Measurements from ENCODE around the gene DGKI.

The DGKI gene

GRCh38 chr7:137846827-137847567, at the start of gene DGKI:
Gene DGKI (minus strand): TSS chr7:137846974.
- Histone ChIP-seq H3K36me3 (ENCODE audit: control insufficient read depth in 2 of 2, insufficient read depth in 2 of 2, low read length in 2 of 2) (no peaks in the 10 kb centered on the region), H3K27ac (ENCODE audit: low read length) (no peak within 1 kb of the TSS), H3K9ac (ENCODE audit: low read length in 2 of 2) (no peak within 1 kb of the TSS), H3K9me3 (ENCODE audit: control insufficient read depth in 2 of 2, low read length in 2 of 2) (no peaks in the 10 kb centered on the region), H3K4me1 (ENCODE audit: control insufficient read depth, insufficient read depth, low read length) (peaks cover 12% of the 10 kb centered on the region), H3K4me3 (ENCODE audit: low read length in 2 of 2) (peak within 1 kb of the TSS in 1 of 2 donors; percentile 60), H3K27me3 (ENCODE audit: control insufficient read depth in 1 of 2, insufficient read depth in 2 of 2, low read length in 2 of 2) (peaks cover 34 to 47% of the 10 kb centered on the region in 2 donors)

GRCh38 chr7:137895301-137896221, 48.8 kb upstream of the DGKI start:
- peaks cover 29 to 38% of the 10 kb centered on the region in 2 donors for H3K36me3 ChIP-seq (ENCODE audit: control insufficient read depth in 2 of 2, insufficient read depth in 2 of 2, low read length in 2 of 2)
- H3K9ac ChIP-seq (ENCODE audit: low read length in 2 of 2) = no peak overlapping the region
- peaks cover 12% of the 10 kb centered on the region for H3K4me1 ChIP-seq (ENCODE audit: control insufficient read depth, insufficient read depth, low read length)

GRCh38 chr7:137893143-137893742, 46.5 kb upstream of the DGKI start:
- Histone ChIP-seq H3K36me3 (ENCODE audit: control insufficient read depth in 2 of 2, insufficient read depth in 2 of 2, low read length in 2 of 2) (peaks cover 31 to 38% of the 10 kb centered on the region in 2 donors), H3K9me3 (ENCODE audit: control insufficient read depth in 2 of 2, low read length in 2 of 2) (no peaks in the 10 kb centered on the region), H3K4me3 (ENCODE audit: low read length in 2 of 2) (no peak overlapping the region), H3K27me3 (ENCODE audit: control insufficient read depth in 1 of 2, insufficient read depth in 2 of 2, low read length in 2 of 2) (no peaks in the 10 kb centered on the region), H3K4me1 (ENCODE audit: control insufficient read depth, insufficient read depth, low read length) (peaks cover 4% of the 10 kb centered on the region), H3K9ac (ENCODE audit: low read length in 2 of 2) (no peak overlapping the region), H3K27ac (ENCODE audit: low read length) (no peak overlapping the region)

More at GRCh38 chr7:137895301-137896221, 48.8 kb upstream of the DGKI start:
- Histone ChIP-seq H3K27ac (ENCODE audit: low read length) (no peak overlapping the region), H3K9me3 (ENCODE audit: control insufficient read depth in 2 of 2, low read length in 2 of 2) (no peaks in the 10 kb centered on the region), H3K27me3 (ENCODE audit: control insufficient read depth in 1 of 2, insufficient read depth in 2 of 2, low read length in 2 of 2) (no peaks in the 10 kb centered on the region), H3K4me3 (ENCODE audit: low read length in 2 of 2) (no peak overlapping the region)

- no peak overlapping the region for H3K4me3 ChIP-seq (ENCODE audit: low read length in 2 of 2)
- peaks cover 32 to 41% of the 10 kb centered on the region in 2 donors for H3K36me3 ChIP-seq (ENCODE audit: control insufficient read depth in 2 of 2, insufficient read depth in 2 of 2, low read length in 2 of 2)
- H3K27me3 ChIP-seq (ENCODE audit: control insufficient read depth in 1 of 2, insufficient read depth in 2 of 2, low read length in 2 of 2) = no peaks in the 10 kb centered on the region
- no peak overlapping the region for H3K9ac ChIP-seq (ENCODE audit: low read length in 2 of 2)
- H3K4me1 ChIP-seq (ENCODE audit: control insufficient read depth, insufficient read depth, low read length) = peaks cover 12% of the 10 kb centered on the region
- no peaks in the 10 kb centered on the region for H3K9me3 ChIP-seq (ENCODE audit: control insufficient read depth in 2 of 2, low read length in 2 of 2)
- no peak overlapping the region for H3K27ac ChIP-seq (ENCODE audit: low read length)
These were observed 44.4 kb upstream of the DGKI start for GRCh38 chr7:137891016-137891655.

GRCh38 chr7:137890449-137890921, 43.7 kb upstream of the DGKI start:
- Histone ChIP-seq H3K27me3 (ENCODE audit: control insufficient read depth in 1 of 2, insufficient read depth in 2 of 2, low read length in 2 of 2) (no peaks in the 10 kb centered on the region), H3K27ac (ENCODE audit: low read length) (no peak overlapping the region), H3K9ac (ENCODE audit: low read length in 2 of 2) (no peak overlapping the region), H3K9me3 (ENCODE audit: control insufficient read depth in 2 of 2, low read length in 2 of 2) (no peaks in the 10 kb centered on the region), H3K4me1 (ENCODE audit: control insufficient read depth, insufficient read depth, low read length) (peaks cover 12% of the 10 kb centered on the region), H3K4me3 (ENCODE audit: low read length in 2 of 2) (no peak overlapping the region), H3K36me3 (ENCODE audit: control insufficient read depth in 2 of 2, insufficient read depth in 2 of 2, low read length in 2 of 2) (peaks cover 28 to 38% of the 10 kb centered on the region in 2 donors)

- peaks cover 32 to 37% of the 10 kb centered on the region in 2 donors for H3K36me3 ChIP-seq (ENCODE audit: control insufficient read depth in 2 of 2, insufficient read depth in 2 of 2, low read length in 2 of 2)
These were observed 41.5 kb upstream of the DGKI start for GRCh38 chr7:137888241-137888640.

GRCh38 chr7:137886746-137887145, 40.0 kb upstream of the DGKI start:
- H3K36me3 ChIP-seq (ENCODE audit: control insufficient read depth in 2 of 2, insufficient read depth in 2 of 2, low read length in 2 of 2) = peaks cover 44 to 45% of the 10 kb centered on the region in 2 donors

More at GRCh38 chr7:137888241-137888640, 41.5 kb upstream of the DGKI start:
- Histone ChIP-seq H3K9me3 (ENCODE audit: control insufficient read depth in 2 of 2, low read length in 2 of 2) (no peaks in the 10 kb centered on the region), H3K27ac (ENCODE audit: low read length) (no peak overlapping the region), H3K4me1 (ENCODE audit: control insufficient read depth, insufficient read depth, low read length) (peaks cover 12% of the 10 kb centered on the region), H3K27me3 (ENCODE audit: control insufficient read depth in 1 of 2, insufficient read depth in 2 of 2, low read length in 2 of 2) (no peaks in the 10 kb centered on the region), H3K4me3 (ENCODE audit: low read length in 2 of 2) (no peak overlapping the region), H3K9ac (ENCODE audit: low read length in 2 of 2) (no peak overlapping the region)

GRCh38 chr7:137886281-137886680, 39.5 kb upstream of the DGKI start:
- Histone ChIP-seq H3K27ac (ENCODE audit: low read length) (no peak overlapping the region), H3K4me1 (ENCODE audit: control insufficient read depth, insufficient read depth, low read length) (peaks cover 12% of the 10 kb centered on the region)

More at GRCh38 chr7:137886746-137887145, 40.0 kb upstream of the DGKI start:
- no peaks in the 10 kb centered on the region for H3K27me3 ChIP-seq (ENCODE audit: control insufficient read depth in 1 of 2, insufficient read depth in 2 of 2, low read length in 2 of 2)
- H3K9me3 ChIP-seq (ENCODE audit: control insufficient read depth in 2 of 2, low read length in 2 of 2) = no peaks in the 10 kb centered on the region
- no peak overlapping the region for H3K4me3 ChIP-seq (ENCODE audit: low read length in 2 of 2)
- peaks cover 12% of the 10 kb centered on the region for H3K4me1 ChIP-seq (ENCODE audit: control insufficient read depth, insufficient read depth, low read length)
- peak overlapping the region in 1 of 2 donors; percentile 9 for H3K9ac ChIP-seq (ENCODE audit: low read length in 2 of 2)
- H3K27ac ChIP-seq (ENCODE audit: low read length) = no peak overlapping the region

GRCh38 chr7:137885678-137886077, 38.9 kb upstream of the DGKI start:
- no peaks in the 10 kb centered on the region for H3K27me3 ChIP-seq (ENCODE audit: control insufficient read depth in 1 of 2, insufficient read depth in 2 of 2, low read length in 2 of 2)
- peaks cover 10% of the 10 kb centered on the region for H3K4me1 ChIP-seq (ENCODE audit: control insufficient read depth, insufficient read depth, low read length)
- H3K27ac ChIP-seq (ENCODE audit: low read length) = no peak overlapping the region
- H3K9me3 ChIP-seq (ENCODE audit: control insufficient read depth in 2 of 2, low read length in 2 of 2) = no peaks in the 10 kb centered on the region
- no peak overlapping the region for H3K9ac ChIP-seq (ENCODE audit: low read length in 2 of 2)
- H3K36me3 ChIP-seq (ENCODE audit: control insufficient read depth in 2 of 2, insufficient read depth in 2 of 2, low read length in 2 of 2) = peaks cover 51 to 54% of the 10 kb centered on the region in 2 donors
- H3K4me3 ChIP-seq (ENCODE audit: low read length in 2 of 2) = no peak overlapping the region

More at GRCh38 chr7:137886281-137886680, 39.5 kb upstream of the DGKI start:
- Histone ChIP-seq H3K27me3 (ENCODE audit: control insufficient read depth in 1 of 2, insufficient read depth in 2 of 2, low read length in 2 of 2) (no peaks in the 10 kb centered on the region), H3K36me3 (ENCODE audit: control insufficient read depth in 2 of 2, insufficient read depth in 2 of 2, low read length in 2 of 2) (peaks cover 47 to 49% of the 10 kb centered on the region in 2 donors), H3K9me3 (ENCODE audit: control insufficient read depth in 2 of 2, low read length in 2 of 2) (no peaks in the 10 kb centered on the region), H3K4me3 (ENCODE audit: low read length in 2 of 2) (no peak overlapping the region), H3K9ac (ENCODE audit: low read length in 2 of 2) (peak overlapping the region in 1 of 2 donors; percentile 9)

- H3K27ac ChIP-seq (ENCODE audit: low read length) = no peak overlapping the region
- H3K4me3 ChIP-seq (ENCODE audit: low read length in 2 of 2) = no peak overlapping the region
- no peaks in the 10 kb centered on the region for H3K27me3 ChIP-seq (ENCODE audit: control insufficient read depth in 1 of 2, insufficient read depth in 2 of 2, low read length in 2 of 2)
- peaks cover 13% of the 10 kb centered on the region for H3K4me1 ChIP-seq (ENCODE audit: control insufficient read depth, insufficient read depth, low read length)
- no peak overlapping the region for H3K9ac ChIP-seq (ENCODE audit: low read length in 2 of 2)
- H3K36me3 ChIP-seq (ENCODE audit: control insufficient read depth in 2 of 2, insufficient read depth in 2 of 2, low read length in 2 of 2) = peaks cover 58 to 68% of the 10 kb centered on the region in 2 donors
- H3K9me3 ChIP-seq (ENCODE audit: control insufficient read depth in 2 of 2, low read length in 2 of 2) = no peaks in the 10 kb centered on the region
These were observed 36.0 kb upstream of the DGKI start for GRCh38 chr7:137882806-137883205.

All from stomach smooth muscle (tissue), 2 donors.